Duodenal mucosa (tissue), 2 donors: ENCODE measurements around the gene YPEL2.
"Not testable (repeated sequence)": the region's sequence is repeated elsewhere in the genome, so short reads cannot be mapped to it uniquely, and the experiment has no call there.

Experiments used
- H3K27ac ChIP-seq: one replicate; pipeline ENCODE4 v1.7.0; 2013; ENCODE audit warnings: low read depth, low read length
- H3K27me3 ChIP-seq, 2 donors: one replicate each; pipeline ENCODE4 v1.7.0; 2013; ENCODE audit warnings: low read length in 2 of 2, control low read depth in 1 of 2; ENCODE audit not compliant: insufficient read depth in 2 of 2, control insufficient read depth in 1 of 2
- H3K36me3 ChIP-seq, 2 donors: one replicate each; pipeline ENCODE4 v1.7.0; 2013; ENCODE audit warnings: low read length in 2 of 2, control low read depth in 1 of 2; ENCODE audit not compliant: insufficient read depth in 2 of 2, control insufficient read depth in 1 of 2
- H3K4me1 ChIP-seq, 2 donors: one replicate each; pipeline ENCODE4 v1.7.0; 2013; ENCODE audit warnings: low read length in 2 of 2, control low read depth in 1 of 2; ENCODE audit not compliant: insufficient read depth in 2 of 2, control insufficient read depth in 1 of 2
- H3K4me3 ChIP-seq, 2 donors: one replicate each; pipeline ENCODE4 v1.7.0; 2013; ENCODE audit warnings: low read length in 2 of 2, low read depth in 1 of 2
- H3K9ac ChIP-seq, 2 donors: one replicate each; pipeline ENCODE4 v1.7.0; 2013; ENCODE audit warnings: low read length in 2 of 2, low read depth in 1 of 2
- H3K9me3 ChIP-seq, 2 donors: one replicate each; pipeline ENCODE4 v1.7.0; 2013; ENCODE audit warnings: low read length in 2 of 2, control low read depth in 1 of 2; ENCODE audit not compliant: control insufficient read depth in 1 of 2

The YPEL2 gene

DNA sequence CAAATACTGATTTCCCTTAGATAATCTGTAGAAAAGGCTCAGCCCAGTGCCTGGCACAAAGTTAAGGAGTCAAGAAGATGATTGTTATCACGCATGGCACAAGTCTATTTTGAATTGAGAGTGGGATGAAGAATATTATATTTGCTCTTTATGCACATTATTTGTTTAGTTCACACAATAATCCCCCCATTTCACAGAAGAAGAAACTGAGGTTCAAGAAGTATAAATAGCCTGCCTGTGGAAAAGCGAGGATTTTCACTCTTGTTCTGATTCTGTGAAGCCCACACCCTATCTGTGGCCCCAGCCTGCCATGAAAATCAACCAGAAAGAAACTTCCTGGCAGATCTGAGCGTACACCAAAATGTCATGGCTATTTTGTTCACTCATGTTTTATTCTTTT lies 73.0 kb downstream of the YPEL2 start:
- H3K4me1 ChIP-seq: peaks cover 17 to 31% of the 10 kb centered on the region in 2 donors
- H3K27ac ChIP-seq: no peak overlapping the region

DNA sequence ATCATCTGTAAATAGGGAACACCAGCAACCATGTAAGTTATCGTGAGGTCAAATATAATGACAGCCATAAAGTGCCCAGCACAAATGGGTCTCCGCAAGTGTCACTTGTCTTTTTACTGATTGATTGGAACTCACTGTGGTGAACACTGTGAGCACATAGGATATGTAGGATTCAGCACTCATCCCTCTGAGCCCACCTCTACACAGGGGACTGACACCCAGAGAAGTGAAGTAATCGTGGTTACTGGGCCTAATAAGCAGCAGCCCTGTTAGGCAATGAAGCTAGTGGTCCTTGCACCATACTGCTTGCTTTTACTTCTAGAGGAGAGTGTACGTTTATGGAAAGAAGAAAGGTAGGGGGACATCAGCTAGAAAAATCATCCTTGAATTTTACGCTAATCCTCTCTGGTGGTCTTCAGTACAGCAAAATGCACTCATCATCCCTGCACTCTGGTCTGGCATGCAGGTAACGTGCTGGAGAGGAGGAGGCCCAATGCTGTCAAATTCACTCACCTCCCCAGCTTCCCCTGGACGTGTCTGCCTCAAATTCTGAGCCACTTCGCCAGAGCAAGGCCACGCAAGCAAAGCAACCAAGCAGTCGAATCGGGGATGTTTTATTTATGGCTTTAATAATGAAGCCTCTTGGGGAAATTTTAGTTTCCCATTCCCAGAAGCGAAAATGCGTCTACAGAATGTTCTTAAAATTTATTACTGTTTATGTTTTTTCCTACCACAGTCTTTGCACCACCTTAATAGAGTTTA lies 74.7 kb downstream of the YPEL2 start:
- peak overlapping the region; percentile 32 for H3K27ac ChIP-seq
- no peak overlapping the region for H3K4me3 ChIP-seq
- H3K36me3 ChIP-seq: no peaks in the 10 kb centered on the region
- H3K27me3 ChIP-seq: no peaks in the 10 kb centered on the region
- no peak overlapping the region for H3K9ac ChIP-seq
- peaks cover 3 to 6% of the 10 kb centered on the region in 2 donors for H3K9me3 ChIP-seq
- peaks cover 11 to 19% of the 10 kb centered on the region in 2 donors for H3K4me1 ChIP-seq

More for the DNA sequence above, 73.0 kb downstream of the YPEL2 start:
- H3K27me3 ChIP-seq: no peaks in the 10 kb centered on the region
- no peaks in the 10 kb centered on the region for H3K9me3 ChIP-seq
- H3K9ac ChIP-seq: no peak overlapping the region
- H3K4me3 ChIP-seq: no peak overlapping the region
- peaks cover 0 to 1% of the 10 kb centered on the region in 2 donors for H3K36me3 ChIP-seq

DNA sequence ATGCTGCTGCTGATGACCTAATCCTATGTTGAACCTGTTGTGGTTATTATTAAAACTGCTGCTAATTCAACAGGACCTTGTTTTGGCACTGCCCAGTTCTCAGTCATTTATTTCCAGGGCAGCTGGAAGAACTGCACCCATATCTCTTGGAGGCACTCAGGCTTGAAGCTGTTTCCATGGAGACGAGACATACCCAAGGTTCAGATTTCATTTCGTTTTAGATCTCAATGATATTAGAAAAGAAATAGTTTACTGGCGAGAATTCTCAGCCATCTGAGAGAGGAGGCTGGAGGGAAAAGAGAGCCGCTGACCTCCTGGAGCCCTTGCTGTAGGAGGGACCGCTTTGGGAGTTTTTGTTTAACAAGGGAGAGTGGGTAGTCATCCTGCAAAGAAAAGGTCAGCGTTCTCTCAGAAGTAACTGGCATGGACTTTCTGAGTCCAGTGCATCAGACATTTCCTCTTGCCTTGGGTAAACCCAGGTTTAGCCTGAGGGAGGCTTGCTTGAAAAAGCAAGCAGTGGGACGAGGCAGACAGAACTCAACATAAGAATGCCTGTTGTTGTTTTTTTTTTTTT lies 75.4 kb downstream of the YPEL2 start:
- Histone ChIP-seq H3K9me3 (peaks cover 3 to 6% of the 10 kb centered on the region in 2 donors), H3K27me3 (no peaks in the 10 kb centered on the region), H3K4me1 (peaks cover 8 to 11% of the 10 kb centered on the region in 2 donors), H3K9ac (no peak overlapping the region), H3K27ac (no peak overlapping the region), H3K36me3 (no peaks in the 10 kb centered on the region), H3K4me3 (no peak overlapping the region)

DNA sequence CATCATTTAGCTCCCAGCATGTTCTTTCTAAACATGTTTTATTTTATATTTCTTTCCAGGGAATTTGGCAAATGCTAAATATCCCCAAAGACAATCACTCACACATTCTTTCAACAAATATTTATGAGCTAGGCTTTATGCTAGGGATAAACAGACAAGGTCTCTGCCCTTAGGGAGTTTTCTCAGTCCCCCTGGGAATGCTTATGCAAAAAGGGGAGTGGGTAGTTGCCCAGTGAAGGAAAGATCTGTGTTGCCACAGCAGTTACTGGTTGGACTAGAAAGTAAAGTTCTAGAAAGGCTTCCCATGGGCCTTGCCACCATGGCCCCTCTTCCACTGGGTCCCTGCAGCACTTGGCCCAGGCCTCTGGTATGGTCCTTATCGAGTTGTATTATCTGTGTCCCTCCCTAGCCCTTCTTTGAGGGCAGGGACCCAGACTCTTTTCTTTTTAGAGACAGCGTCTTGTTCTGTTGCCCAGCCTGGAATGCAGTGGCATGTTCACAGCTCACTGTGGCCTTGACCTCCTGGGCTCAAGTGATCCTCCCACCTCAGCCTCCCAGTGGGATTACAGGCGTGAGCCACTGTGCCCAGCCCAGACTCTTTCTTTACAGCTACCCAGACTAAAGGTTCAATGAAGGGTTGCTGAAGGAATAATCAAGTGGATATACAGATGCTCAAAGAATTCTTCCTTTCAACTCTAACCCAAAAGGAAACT lies 78.0 kb downstream of the YPEL2 start:
- Histone ChIP-seq H3K27me3 (no peaks in the 10 kb centered on the region), H3K4me3 (no peak overlapping the region), H3K9ac (no peak overlapping the region), H3K4me1 (peaks cover 7 to 10% of the 10 kb centered on the region in 2 donors), H3K27ac (no peak overlapping the region), H3K9me3 (peaks cover 3 to 6% of the 10 kb centered on the region in 2 donors), H3K36me3 (no peaks in the 10 kb centered on the region)

DNA sequence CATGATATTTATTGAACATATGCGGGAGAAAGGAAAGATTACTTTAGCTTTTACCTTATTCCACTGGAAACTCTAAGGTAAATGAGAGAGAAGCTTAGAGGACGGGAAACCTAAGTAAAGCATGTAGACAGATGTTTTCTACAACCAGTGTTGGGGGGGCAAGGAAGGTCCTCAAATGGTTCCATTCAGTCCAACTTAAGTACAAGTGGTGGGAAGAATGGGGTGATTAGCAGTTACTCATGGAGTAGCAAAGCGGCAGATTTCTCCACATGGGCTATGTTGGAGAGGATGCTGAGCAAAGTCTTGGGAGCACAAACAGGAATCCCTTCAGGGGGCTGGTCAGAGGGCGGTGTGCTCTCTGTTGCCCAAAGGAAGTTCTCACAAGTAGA lies 78.6 kb downstream of the YPEL2 start:
- H3K9ac ChIP-seq: no peak overlapping the region
- no peaks in the 10 kb centered on the region for H3K36me3 ChIP-seq
- H3K27me3 ChIP-seq: no peaks in the 10 kb centered on the region
- peaks cover 7 to 10% of the 10 kb centered on the region in 2 donors for H3K4me1 ChIP-seq
- no peak overlapping the region for H3K27ac ChIP-seq
- H3K4me3 ChIP-seq: no peak overlapping the region
- H3K9me3 ChIP-seq: peaks cover 3 to 6% of the 10 kb centered on the region in 2 donors

DNA sequence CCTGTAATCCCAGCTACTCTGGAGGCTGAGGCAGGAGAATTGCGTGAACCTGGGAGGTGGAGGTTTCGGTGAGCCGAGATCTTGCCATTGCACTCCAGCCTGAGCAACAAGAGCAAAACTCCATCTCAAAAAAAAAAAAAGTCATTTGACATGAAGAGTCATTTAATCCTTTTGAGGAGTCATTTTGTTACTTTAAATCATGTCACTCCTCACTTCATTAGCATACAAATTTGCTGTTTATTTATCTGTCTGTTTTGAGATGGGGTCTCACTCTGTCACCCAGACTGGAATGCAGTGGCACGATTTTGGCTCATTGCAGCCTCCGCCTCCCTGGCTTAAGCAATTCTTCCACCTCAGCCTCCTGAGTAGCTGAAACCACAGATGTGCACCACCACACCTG lies 81.0 kb downstream of the YPEL2 start:
- not testable (repeated sequence) for H3K4me1 ChIP-seq, H3K9me3 ChIP-seq, H3K27me3 ChIP-seq, H3K36me3 ChIP-seq, H3K27ac ChIP-seq, H3K4me3 ChIP-seq, H3K9ac ChIP-seq

DNA sequence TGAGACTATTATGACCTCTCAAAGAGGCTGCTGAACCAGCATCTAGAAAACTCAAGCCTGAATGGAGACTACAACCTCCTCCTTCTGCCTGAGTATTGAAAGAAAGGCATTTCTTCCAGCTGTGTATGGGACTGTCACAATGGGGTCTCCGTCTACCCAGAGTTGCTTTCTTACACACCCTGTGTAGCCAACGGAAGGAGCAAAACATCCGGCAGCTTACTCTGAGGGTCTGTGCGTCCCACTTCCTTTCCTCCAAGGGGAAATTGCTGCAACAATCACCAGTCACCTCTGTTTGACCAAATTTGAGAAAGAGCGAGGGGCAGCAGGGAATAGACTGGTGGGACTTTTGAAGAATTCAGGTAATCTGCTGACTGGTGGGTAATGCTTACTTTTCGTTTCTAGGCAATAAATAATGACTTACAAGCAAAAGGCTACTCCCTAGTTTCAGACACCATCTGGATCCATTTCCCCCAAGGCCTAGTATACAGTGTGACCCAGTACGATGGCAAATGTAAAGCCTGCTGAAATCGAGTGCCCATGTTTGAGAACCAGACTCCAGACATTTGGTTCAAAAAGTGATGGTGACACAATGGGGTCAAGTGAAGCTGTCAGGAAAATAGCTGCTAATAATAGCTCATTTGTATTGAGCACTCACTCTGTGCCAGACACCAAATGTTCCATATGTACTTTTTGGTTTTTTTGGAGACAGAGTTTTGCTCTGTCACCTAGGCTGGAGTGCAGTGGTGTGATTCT lies 81.7 kb downstream of the YPEL2 start:
- Histone ChIP-seq H3K36me3 (no peaks in the 10 kb centered on the region), H3K4me1 (no peaks in the 10 kb centered on the region), H3K4me3 (no peak overlapping the region), H3K27me3 (no peaks in the 10 kb centered on the region), H3K9me3 (peaks cover 3 to 6% of the 10 kb centered on the region in 2 donors), H3K27ac (no peak overlapping the region), H3K9ac (no peak overlapping the region)

DNA sequence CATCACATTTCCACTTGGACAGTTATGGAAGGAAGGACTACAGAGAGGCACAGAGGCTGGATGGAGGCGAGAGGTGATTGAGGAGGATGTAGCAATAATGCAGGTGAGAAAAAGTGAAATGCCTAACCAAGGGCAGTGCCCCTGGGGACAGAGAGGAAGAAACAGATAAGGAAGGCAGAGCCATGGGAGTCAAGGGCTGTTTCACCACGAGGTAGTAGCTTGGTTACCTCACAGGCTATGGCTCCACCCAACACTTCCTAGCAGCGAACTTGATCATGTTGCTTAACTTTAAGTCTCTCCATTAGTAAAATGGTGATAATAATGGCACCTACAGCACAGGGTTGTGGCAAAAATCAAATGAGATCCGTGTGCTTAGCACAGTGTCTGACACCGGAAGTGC lies 83.9 kb downstream of the YPEL2 start:
- Histone ChIP-seq H3K27me3 (no peaks in the 10 kb centered on the region), H3K9me3 (no peaks in the 10 kb centered on the region), H3K9ac (no peak overlapping the region), H3K4me3 (no peak overlapping the region), H3K4me1 (no peaks in the 10 kb centered on the region), H3K36me3 (no peaks in the 10 kb centered on the region), H3K27ac (no peak overlapping the region)

DNA sequence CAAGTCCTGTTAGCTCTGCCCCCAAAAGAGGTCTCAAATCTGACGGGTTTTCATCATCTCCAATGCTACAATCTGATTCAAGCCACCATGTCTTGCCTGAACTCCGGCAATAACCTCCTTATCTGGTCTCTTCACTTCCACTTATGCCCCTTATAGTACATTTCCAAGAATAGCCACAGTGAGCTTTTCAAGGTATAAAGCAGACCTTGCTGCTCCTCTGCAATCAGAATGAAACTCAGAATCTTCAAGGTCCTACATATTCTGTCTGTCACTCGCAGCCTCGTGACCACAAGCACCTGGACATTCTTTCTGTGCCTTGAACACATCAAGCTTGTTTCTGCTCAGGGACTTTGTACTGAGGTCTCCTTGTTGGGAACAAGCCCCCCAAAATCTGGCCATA lies 84.7 kb downstream of the YPEL2 start:
- Histone ChIP-seq H3K27ac (no peak overlapping the region), H3K27me3 (no peaks in the 10 kb centered on the region), H3K4me1 (no peaks in the 10 kb centered on the region), H3K9me3 (no peaks in the 10 kb centered on the region), H3K36me3 (no peaks in the 10 kb centered on the region), H3K9ac (no peak overlapping the region), H3K4me3 (no peak overlapping the region)

DNA sequence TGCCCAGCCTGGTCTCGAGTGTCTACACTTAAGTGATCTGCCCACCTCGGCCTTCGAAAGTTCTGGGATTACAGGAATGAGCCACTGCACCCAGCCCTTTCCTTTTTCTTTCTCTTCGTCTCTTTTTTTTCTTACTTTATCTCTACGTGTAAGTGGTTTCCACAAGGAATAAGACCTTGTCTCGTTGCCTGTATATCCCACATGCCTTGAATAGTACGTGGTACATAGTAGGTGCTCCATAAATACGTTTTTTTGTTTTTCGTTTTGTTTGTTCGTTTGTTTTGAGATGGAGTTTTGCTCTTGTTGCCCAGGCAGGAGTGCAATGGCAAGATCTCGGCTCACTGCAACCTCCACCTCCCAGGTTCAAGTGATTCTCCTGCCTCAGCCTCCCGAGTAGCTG lies 86.0 kb downstream of the YPEL2 start:
- H3K27ac ChIP-seq: no peak overlapping the region
- H3K4me3 ChIP-seq: no peak overlapping the region
- no peaks in the 10 kb centered on the region for H3K9me3 ChIP-seq
- no peaks in the 10 kb centered on the region for H3K36me3 ChIP-seq
- H3K9ac ChIP-seq: no peak overlapping the region
- H3K4me1 ChIP-seq: peaks cover 0 to 3% of the 10 kb centered on the region in 2 donors
- H3K27me3 ChIP-seq: no peaks in the 10 kb centered on the region
